ENCODE data around the gene CYTH1. TPM values are rescaled to one million over a fixed set of nuclear protein-coding genes. Genes with fewer than 3 reads are reported as not detected.

CYTH1 gene
- total and polyA plus RNA-seq, 4 donors, result 15.4 to 32.1 (median 20.6) TPM

DNA sequence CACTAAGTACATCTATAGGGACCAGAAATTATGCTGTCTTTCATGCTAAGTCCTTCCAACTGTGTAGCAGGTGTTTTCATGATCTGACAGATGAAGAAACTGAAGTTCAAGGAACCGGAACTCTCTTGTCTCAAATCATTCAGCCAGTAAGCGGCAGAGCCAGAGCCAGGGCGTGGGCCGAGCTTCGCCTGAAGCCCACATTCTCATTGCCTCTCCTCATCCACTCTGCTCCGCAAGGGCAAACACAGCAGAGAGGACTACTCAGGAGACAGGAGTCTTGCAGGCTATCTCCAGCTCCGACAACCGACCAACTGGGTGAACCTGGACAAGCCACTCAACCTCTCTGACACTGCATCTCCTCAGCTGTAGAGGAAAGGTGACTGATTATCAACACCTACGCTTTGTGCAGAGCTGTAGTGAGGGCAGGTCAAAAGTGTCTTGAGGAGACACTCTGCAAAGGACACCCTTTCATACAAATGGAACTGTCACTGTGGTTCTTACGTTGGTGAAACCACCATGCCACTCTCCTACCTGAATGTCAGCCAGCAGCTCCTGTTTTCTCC is 72.9 kb downstream of the CYTH1 start:
- H3K4me1 ChIP-seq (ENCODE audit: control insufficient read depth in 4 of 4, insufficient read depth in 4 of 4, low read length in 3 of 4), result peaks cover 0 to 20% (median 15%) of the 10 kb centered on the region in 4 donors
- peaks cover 3 to 15% (median 6%) of the 10 kb centered on the region in 4 donors for H3K36me3 ChIP-seq (ENCODE audit: control insufficient read depth in 4 of 4, insufficient read depth in 3 of 4, low read depth in 1 of 4, low read length in 3 of 4)
- WGBS, result 86% methylated on average over 9 of the region's 10 CpGs
- no peak overlapping the region for H3K27ac ChIP-seq (ENCODE audit: low read depth in 1 of 2, low read length in 2 of 2)
- no peaks in the 10 kb centered on the region for H3K9me3 ChIP-seq (ENCODE audit: control insufficient read depth in 4 of 4, low read length in 3 of 4)
- DNase-seq (ENCODE audit: low spot score), result no peak
- H3K27me3 ChIP-seq (ENCODE audit: control insufficient read depth in 4 of 4, insufficient read depth in 4 of 4, low read length in 3 of 4), result no peaks in the 10 kb centered on the region
- no peak overlapping the region for H3K9ac ChIP-seq (ENCODE audit: low read depth in 1 of 2, low read length in 2 of 2)
- no peak overlapping the region for H3K4me3 ChIP-seq (ENCODE audit: low read depth in 1 of 3, low read length in 3 of 3)
- no peak for TF ChIP-seq TAF1 (conservative IDR thresholded peaks at IDR 0.05)
- no peak for TF ChIP-seq GABPA (IDR thresholded peaks at IDR 0.05 in 1 of 2, conservative IDR thresholded peaks at IDR 0.05 in 1 of 2)
- TF ChIP-seq JUND (IDR thresholded peaks at IDR 0.05), result no peak
- TF ChIP-seq ZBTB33 (IDR thresholded peaks at IDR 0.05), result no peak
- TF ChIP-seq, protein P1, sequence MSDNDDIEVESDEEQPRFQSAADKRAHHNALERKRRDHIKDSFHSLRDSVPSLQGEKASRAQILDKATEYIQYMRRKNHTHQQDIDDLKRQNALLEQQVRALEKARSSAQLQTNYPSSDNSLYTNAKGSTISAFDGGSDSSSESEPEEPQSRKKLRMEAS (IDR thresholded peaks at IDR 0.05), result no peak
- no peak for TF ChIP-seq FOXA2 (IDR thresholded peaks at IDR 0.05)
- TF ChIP-seq FOXA1 (IDR thresholded peaks at IDR 0.05), result no peak
- no peak for TF ChIP-seq HNF4A (conservative IDR thresholded peaks at IDR 0.05)
- no peak for TF ChIP-seq YY1 (IDR thresholded peaks at IDR 0.05)

GRCh38 chr17:78708510-78708973 is 73.5 kb downstream of the CYTH1 start:
- Histone ChIP-seq H3K27me3 (ENCODE audit: control insufficient read depth in 4 of 4, insufficient read depth in 4 of 4, low read length in 3 of 4) (no peaks in the 10 kb centered on the region), H3K4me1 (ENCODE audit: control insufficient read depth in 4 of 4, insufficient read depth in 4 of 4, low read length in 3 of 4) (peaks cover 0 to 20% (median 15%) of the 10 kb centered on the region in 4 donors), H3K9ac (ENCODE audit: low read depth in 1 of 2, low read length in 2 of 2) (peak overlapping the region in 1 of 2 donors; percentile 39), H3K9me3 (ENCODE audit: control insufficient read depth in 4 of 4, low read length in 3 of 4) (no peaks in the 10 kb centered on the region), H3K4me3 (ENCODE audit: low read depth in 1 of 3, low read length in 3 of 3) (no peak overlapping the region), H3K27ac (ENCODE audit: low read depth in 1 of 2, low read length in 2 of 2) (peak overlapping the region in 1 of 2 donors; percentile 48), H3K36me3 (ENCODE audit: control insufficient read depth in 4 of 4, insufficient read depth in 3 of 4, low read depth in 1 of 4, low read length in 3 of 4) (peaks cover 3 to 15% (median 8%) of the 10 kb centered on the region in 4 donors)
- TF ChIP-seq, protein P2, sequence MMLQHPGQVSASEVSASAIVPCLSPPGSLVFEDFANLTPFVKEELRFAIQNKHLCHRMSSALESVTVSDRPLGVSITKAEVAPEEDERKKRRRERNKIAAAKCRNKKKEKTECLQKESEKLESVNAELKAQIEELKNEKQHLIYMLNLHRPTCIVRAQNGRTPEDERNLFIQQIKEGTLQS (IDR thresholded peaks at IDR 0.05), result no peak
- no peak for TF ChIP-seq NR2F2 (IDR thresholded peaks at IDR 0.05)
- no peak for TF ChIP-seq GABPA (IDR thresholded peaks at IDR 0.05 in 1 of 2, conservative IDR thresholded peaks at IDR 0.05 in 1 of 2)
- TF ChIP-seq RXRA (IDR thresholded peaks at IDR 0.05), result peak; percentile 36 to 61
- TF ChIP-seq, protein P3, sequence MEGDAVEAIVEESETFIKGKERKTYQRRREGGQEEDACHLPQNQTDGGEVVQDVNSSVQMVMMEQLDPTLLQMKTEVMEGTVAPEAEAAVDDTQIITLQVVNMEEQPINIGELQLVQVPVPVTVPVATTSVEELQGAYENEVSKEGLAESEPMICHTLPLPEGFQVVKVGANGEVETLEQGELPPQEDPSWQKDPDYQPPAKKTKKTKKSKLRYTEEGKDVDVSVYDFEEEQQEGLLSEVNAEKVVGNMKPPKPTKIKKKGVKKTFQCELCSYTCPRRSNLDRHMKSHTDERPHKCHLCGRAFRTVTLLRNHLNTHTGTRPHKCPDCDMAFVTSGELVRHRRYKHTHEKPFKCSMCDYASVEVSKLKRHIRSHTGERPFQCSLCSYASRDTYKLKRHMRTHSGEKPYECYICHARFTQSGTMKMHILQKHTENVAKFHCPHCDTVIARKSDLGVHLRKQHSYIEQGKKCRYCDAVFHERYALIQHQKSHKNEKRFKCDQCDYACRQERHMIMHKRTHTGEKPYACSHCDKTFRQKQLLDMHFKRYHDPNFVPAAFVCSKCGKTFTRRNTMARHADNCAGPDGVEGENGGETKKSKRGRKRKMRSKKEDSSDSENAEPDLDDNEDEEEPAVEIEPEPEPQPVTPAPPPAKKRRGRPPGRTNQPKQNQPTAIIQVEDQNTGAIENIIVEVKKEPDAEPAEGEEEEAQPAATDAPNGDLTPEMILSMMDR (IDR thresholded peaks at IDR 0.05; ENCODE audit: low read depth, low read length, missing input control), result peak; percentile 83
- TF ChIP-seq TAF1 (conservative IDR thresholded peaks at IDR 0.05), result no peak
- TF ChIP-seq, protein P4, sequence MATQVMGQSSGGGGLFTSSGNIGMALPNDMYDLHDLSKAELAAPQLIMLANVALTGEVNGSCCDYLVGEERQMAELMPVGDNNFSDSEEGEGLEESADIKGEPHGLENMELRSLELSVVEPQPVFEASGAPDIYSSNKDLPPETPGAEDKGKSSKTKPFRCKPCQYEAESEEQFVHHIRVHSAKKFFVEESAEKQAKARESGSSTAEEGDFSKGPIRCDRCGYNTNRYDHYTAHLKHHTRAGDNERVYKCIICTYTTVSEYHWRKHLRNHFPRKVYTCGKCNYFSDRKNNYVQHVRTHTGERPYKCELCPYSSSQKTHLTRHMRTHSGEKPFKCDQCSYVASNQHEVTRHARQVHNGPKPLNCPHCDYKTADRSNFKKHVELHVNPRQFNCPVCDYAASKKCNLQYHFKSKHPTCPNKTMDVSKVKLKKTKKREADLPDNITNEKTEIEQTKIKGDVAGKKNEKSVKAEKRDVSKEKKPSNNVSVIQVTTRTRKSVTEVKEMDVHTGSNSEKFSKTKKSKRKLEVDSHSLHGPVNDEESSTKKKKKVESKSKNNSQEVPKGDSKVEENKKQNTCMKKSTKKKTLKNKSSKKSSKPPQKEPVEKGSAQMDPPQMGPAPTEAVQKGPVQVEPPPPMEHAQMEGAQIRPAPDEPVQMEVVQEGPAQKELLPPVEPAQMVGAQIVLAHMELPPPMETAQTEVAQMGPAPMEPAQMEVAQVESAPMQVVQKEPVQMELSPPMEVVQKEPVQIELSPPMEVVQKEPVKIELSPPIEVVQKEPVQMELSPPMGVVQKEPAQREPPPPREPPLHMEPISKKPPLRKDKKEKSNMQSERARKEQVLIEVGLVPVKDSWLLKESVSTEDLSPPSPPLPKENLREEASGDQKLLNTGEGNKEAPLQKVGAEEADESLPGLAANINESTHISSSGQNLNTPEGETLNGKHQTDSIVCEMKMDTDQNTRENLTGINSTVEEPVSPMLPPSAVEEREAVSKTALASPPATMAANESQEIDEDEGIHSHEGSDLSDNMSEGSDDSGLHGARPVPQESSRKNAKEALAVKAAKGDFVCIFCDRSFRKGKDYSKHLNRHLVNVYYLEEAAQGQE (IDR thresholded peaks at IDR 0.05), result no peak
- TF ChIP-seq, protein P1 (IDR thresholded peaks at IDR 0.05), result no peak
- TF ChIP-seq SP1 (IDR thresholded peaks at IDR 0.05), result peak; percentile 67
- TF ChIP-seq YY1 (IDR thresholded peaks at IDR 0.05), result no peak
- peak; percentile 75 for TF ChIP-seq HNF4G (IDR thresholded peaks at IDR 0.05)
- TF ChIP-seq EGR1 (IDR thresholded peaks at IDR 0.05; ENCODE audit: low read depth in 2 of 2), result no peak
- TF ChIP-seq JUND (IDR thresholded peaks at IDR 0.05), result no peak
- peak; percentile 80 to 86 for TF ChIP-seq HNF4A (conservative IDR thresholded peaks at IDR 0.05)
- no peak for TF ChIP-seq ZBTB33 (IDR thresholded peaks at IDR 0.05)
- TF ChIP-seq FOXA1 (IDR thresholded peaks at IDR 0.05), result no peak
- peak; percentile 98 for TF ChIP-seq RAD21 (IDR thresholded peaks at IDR 0.05)
- no peak for TF ChIP-seq FOXA2 (IDR thresholded peaks at IDR 0.05)
- WGBS, result 8% methylated on average over 6 of the region's 6 CpGs
- peak; percentile 51 for DNase-seq (ENCODE audit: low spot score)
